K562 (cell line): ENCODE data around the gene DHX58. TPM values are rescaled to one million over a fixed set of nuclear protein-coding genes. Genes with fewer than 3 reads are reported as not detected.

Source experiments
- MTA1 ChIP-seq: fragments of 450-650 bp; IDR thresholded peaks from 2 replicates; pipeline ENCODE4 v1.6.1; 2017; ENCODE audit warnings: borderline replicate concordance
- POLR2H ChIP-seq: IDR thresholded peaks from 2 replicates; pipeline ENCODE4 v1.6.1; 2016; ENCODE audit warnings: missing genetic modification characterization, low read depth, mild to moderate bottlenecking, control low read depth, missing compliant biosample characterization, moderate library complexity
- polyA plus RNA-seq, 8 experiments: library from polyadenylated mRNA; depleted of rRNA in 4 of 8; stranded (reverse) in 5 of 8; unstranded in 3 of 8; fragments of >200 nt; fragmentation: Nextera tagmentation in 2 of 8; fragmentation: Illumina TruSeq in 1 of 8; extraction: Ambion mirVana in 2 of 8; extraction: Trizol in 1 of 8; gene quantifications; 2 replicates each; pipeline versions ENCODE4 v1.2.1 to v1.2.3, GENCODE V29; 2011 to 2014; ENCODE audit warnings: inconsistent platforms in 1 of 8, missing spikeins in 1 of 8
- total RNA-seq, 7 experiments: library from RNA; depleted of rRNA in 6 of 7; stranded (reverse); fragments of >200 nt in 6 of 7; fragmentation: Illumina TruSeq in 2 of 7; extraction: Trizol in 2 of 7; gene quantifications; 2 replicates each; pipeline versions ENCODE4 v1.2.1 to v1.2.3, GENCODE V29; 2011 to 2021; ENCODE audit warnings: low replicate concordance in 1 of 7
- TF ChIP-seq, protein P1 (sequence below): fragments of 200-800 bp; sonication (Bioruptor generic); IDR thresholded peaks from 2 replicates; pipeline ENCODE4 v1.6.1; 2016; ENCODE audit warnings: missing genetic modification characterization, missing compliant biosample characterization
- TF ChIP-seq, protein P2 (sequence below): fragments of 450-650 bp; IDR thresholded peaks from 2 replicates; pipeline ENCODE4 v1.6.1; 2018; ENCODE audit warnings: mild to moderate bottlenecking, low read depth; ENCODE audit not compliant: partially characterized antibody
- TF ChIP-seq, protein P3 (sequence below), 2 experiments: IDR thresholded peaks; 2 replicates each; pipeline ENCODE4 v1.6.1; 2011; ENCODE audit warnings: borderline replicate concordance in 1 of 2, control low read depth in 1 of 2, low read depth in 1 of 2, low read length in 1 of 2, mild to moderate bottlenecking in 1 of 2, mixed read lengths in 1 of 2, moderate library complexity in 1 of 2; ENCODE audit not compliant: insufficient read depth in 1 of 2, insufficient read length in 1 of 2, poor library complexity in 1 of 2, severe bottlenecking in 1 of 2; ENCODE audit errors: extremely low read depth in 1 of 2

The DHX58 gene
- total and polyA plus RNA-seq, 9 of the 15 experiments (the other 6 are each of a cell fraction or from before 2014, with no cell fraction given): 0.15 to 3.0 (median 1.4) TPM

DNA sequence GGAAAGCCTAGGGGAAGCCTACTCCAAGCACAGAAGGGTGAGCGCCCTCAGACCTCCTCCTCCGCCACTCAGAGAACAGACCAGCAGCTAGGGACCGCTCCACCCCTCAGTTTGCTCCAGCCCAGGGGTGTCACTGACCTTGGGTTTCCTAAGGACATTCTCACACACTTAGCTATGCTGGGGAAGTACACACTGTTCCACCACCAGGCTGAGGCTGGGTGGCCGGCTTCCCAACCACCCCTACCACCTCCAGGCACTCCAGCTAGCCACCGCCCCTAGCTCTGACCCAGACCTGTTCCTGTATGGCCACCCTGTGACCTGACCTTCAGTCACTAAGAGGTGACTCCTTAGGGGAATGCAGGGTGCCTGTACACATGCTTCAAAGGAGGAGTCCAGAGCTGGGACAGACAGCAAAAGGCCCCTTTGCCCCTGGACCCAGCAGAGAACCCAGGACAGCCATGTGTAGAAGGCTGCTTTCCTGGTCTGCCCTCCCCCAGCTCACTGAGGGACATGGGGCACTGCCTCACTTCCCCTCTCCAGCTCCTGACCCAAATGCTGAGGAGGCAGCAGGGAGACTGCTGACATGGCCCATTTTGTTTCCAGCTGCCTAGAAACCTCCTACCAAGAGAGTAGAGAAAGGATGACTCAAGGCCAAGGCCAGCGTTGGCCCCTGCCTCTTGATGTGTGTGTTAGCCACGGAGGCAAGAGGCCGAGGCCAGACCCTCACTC lies 16.8 kb upstream of the DHX58 start (continued):
- TF ChIP-seq, protein P1, sequence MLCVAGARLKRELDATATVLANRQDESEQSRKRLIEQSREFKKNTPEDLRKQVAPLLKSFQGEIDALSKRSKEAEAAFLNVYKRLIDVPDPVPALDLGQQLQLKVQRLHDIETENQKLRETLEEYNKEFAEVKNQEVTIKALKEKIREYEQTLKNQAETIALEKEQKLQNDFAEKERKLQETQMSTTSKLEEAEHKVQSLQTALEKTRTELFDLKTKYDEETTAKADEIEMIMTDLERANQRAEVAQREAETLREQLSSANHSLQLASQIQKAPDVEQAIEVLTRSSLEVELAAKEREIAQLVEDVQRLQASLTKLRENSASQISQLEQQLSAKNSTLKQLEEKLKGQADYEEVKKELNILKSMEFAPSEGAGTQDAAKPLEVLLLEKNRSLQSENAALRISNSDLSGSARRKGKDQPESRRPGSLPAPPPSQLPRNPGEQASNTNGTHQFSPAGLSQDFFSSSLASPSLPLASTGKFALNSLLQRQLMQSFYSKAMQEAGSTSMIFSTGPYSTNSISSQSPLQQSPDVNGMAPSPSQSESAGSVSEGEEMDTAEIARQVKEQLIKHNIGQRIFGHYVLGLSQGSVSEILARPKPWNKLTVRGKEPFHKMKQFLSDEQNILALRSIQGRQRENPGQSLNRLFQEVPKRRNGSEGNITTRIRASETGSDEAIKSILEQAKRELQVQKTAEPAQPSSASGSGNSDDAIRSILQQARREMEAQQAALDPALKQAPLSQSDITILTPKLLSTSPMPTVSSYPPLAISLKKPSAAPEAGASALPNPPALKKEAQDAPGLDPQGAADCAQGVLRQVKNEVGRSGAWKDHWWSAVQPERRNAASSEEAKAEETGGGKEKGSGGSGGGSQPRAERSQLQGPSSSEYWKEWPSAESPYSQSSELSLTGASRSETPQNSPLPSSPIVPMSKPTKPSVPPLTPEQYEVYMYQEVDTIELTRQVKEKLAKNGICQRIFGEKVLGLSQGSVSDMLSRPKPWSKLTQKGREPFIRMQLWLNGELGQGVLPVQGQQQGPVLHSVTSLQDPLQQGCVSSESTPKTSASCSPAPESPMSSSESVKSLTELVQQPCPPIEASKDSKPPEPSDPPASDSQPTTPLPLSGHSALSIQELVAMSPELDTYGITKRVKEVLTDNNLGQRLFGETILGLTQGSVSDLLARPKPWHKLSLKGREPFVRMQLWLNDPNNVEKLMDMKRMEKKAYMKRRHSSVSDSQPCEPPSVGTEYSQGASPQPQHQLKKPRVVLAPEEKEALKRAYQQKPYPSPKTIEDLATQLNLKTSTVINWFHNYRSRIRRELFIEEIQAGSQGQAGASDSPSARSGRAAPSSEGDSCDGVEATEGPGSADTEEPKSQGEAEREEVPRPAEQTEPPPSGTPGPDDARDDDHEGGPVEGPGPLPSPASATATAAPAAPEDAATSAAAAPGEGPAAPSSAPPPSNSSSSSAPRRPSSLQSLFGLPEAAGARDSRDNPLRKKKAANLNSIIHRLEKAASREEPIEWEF (CRISPR knock-in tag): no peak
- TF ChIP-seq, protein P2, sequence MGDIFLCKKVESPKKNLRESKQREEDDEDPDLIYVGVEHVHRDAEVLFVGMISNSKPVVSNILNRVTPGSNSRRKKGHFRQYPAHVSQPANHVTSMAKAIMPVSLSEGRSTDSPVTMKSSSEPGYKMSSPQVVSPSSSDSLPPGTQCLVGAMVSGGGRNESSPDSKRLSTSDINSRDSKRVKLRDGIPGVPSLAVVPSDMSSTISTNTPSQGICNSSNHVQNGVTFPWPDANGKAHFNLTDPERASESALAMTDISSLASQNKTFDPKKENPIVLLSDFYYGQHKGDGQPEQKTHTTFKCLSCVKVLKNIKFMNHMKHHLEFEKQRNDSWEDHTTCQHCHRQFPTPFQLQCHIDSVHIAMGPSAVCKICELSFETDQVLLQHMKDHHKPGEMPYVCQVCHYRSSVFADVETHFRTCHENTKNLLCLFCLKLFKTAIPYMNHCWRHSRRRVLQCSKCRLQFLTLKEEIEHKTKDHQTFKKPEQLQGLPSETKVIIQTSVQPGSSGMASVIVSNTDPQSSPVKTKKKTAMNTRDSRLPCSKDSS: no peak
- TF ChIP-seq, protein P3, sequence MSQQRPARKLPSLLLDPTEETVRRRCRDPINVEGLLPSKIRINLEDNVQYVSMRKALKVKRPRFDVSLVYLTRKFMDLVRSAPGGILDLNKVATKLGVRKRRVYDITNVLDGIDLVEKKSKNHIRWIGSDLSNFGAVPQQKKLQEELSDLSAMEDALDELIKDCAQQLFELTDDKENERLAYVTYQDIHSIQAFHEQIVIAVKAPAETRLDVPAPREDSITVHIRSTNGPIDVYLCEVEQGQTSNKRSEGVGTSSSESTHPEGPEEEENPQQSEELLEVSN (IDR thresholded peaks at IDR 0.05; ENCODE audit: borderline replicate concordance in 1 of 2, extremely low read depth in 1 of 2, insufficient read depth in 1 of 2, insufficient read length in 1 of 2, low read depth in 1 of 2, low read length in 1 of 2, poor library complexity in 1 of 2, severe bottlenecking in 1 of 2): no peak
- no peak for TF ChIP-seq POLR2H (tag)
- no peak for TF ChIP-seq MTA1
